Transverse colon (tissue), 4 donors: ENCODE data around the gene GPR63.

Source experiments
- POLR2A ChIP-seq: fragments of 450-650 bp; IDR thresholded peaks from one replicate; pipeline ENCODE4 v1.6.1; 2016; ENCODE audit warnings: antibody characterized with exemption, mild to moderate bottlenecking, moderate library complexity
- POLR2AphosphoS5 ChIP-seq, 3 donors: sonication (generic); formaldehyde crosslinking; IDR thresholded peaks; one replicate each; pipeline ENCODE4 v1.6.1; 2016; ENCODE audit warnings: antibody characterized with exemption in 3 of 3
- TF ChIP-seq, protein P1 (sequence below), 5 experiments: fragments of 200-600 bp in 3 of 5; fragments of 450-650 bp in 2 of 5; sonication (generic) in 3 of 5; IDR thresholded peaks; 1 replicate in 2 of 5; 2 replicates in 3 of 5; pipeline ENCODE4 v1.5.1; 2016 to 2017; ENCODE audit warnings: antibody characterized with exemption in 5 of 5, inconsistent platforms in 3 of 5, mild to moderate bottlenecking in 2 of 5, moderate library complexity in 1 of 5

DNA sequence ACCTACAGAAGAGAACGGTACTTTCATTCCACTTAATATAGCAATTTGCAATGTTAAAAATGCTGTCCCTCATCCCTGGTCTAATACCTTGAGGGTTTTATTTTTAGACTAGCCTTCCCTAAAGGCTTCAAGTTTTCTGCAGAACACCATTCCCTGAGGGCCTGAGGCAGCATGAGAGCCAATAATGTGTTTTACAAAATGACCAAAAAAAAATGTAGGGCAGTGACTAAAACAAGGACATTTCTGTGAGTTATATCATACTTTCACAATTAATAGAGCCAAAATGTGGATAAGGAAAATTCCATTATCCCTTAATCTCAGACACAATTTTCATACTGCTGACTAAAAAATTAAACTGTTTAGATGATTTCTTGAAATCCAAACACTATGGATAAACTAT is 22.7 kb downstream of the GPR63 start:
- TF ChIP-seq POLR2AphosphoS5 (IDR thresholded peaks at IDR 0.05) (no peak), POLR2A (no peak)
- TF ChIP-seq, protein P1, sequence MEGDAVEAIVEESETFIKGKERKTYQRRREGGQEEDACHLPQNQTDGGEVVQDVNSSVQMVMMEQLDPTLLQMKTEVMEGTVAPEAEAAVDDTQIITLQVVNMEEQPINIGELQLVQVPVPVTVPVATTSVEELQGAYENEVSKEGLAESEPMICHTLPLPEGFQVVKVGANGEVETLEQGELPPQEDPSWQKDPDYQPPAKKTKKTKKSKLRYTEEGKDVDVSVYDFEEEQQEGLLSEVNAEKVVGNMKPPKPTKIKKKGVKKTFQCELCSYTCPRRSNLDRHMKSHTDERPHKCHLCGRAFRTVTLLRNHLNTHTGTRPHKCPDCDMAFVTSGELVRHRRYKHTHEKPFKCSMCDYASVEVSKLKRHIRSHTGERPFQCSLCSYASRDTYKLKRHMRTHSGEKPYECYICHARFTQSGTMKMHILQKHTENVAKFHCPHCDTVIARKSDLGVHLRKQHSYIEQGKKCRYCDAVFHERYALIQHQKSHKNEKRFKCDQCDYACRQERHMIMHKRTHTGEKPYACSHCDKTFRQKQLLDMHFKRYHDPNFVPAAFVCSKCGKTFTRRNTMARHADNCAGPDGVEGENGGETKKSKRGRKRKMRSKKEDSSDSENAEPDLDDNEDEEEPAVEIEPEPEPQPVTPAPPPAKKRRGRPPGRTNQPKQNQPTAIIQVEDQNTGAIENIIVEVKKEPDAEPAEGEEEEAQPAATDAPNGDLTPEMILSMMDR (IDR thresholded peaks at IDR 0.05), result no peak
